ENCODE results near the gene TTC14. TPM values are rescaled to one million over a fixed set of nuclear protein-coding genes. Genes with fewer than 3 reads are reported as not detected.
"Not testable (repeated sequence)": the region's sequence is repeated elsewhere in the genome, so short reads cannot be mapped to it uniquely, and the experiment has no call there.

The TTC14 gene
- total RNA-seq, 6 experiments from 2014 or later: 12.5 to 22.1 (median 20.3) TPM

- Histone ChIP-seq H3K27ac (no peak overlapping the region), H3K36me3 (no peaks in the 10 kb centered on the region), H3K4me1 (no peaks in the 10 kb centered on the region), H3K9me3 (no peaks in the 10 kb centered on the region), H3K27me3 (no peaks in the 10 kb centered on the region), H3K4me3 (no peak overlapping the region)
- ATAC-seq (no peak), DNase-seq (no peak)
- 60% methylated on average over 6 of the region's 6 CpGs for WGBS (ENCODE audit: insufficient coverage, low coverage, low lambda C conversion rate, missing lambda C conversion rate)
- TF ChIP-seq POLR2A (IDR thresholded peaks at IDR 0.05): no peak
- intact Hi-C loops (cut with DNase I): no loop called here
Observed at GRCh38 chr3:180571831-180572598, 29.9 kb upstream of the TTC14 start.

- ATAC-seq (no peak), DNase-seq (no peak)
- 50% methylated on average over 3 of the region's 3 CpGs for WGBS (ENCODE audit: insufficient coverage, low coverage, low lambda C conversion rate, missing lambda C conversion rate)
- no peaks in the 10 kb centered on the region for H3K36me3 ChIP-seq
- TF ChIP-seq POLR2A (IDR thresholded peaks at IDR 0.05) (no peak), CTCF (IDR thresholded peaks at IDR 0.05) (no peak)
- no peaks in the 10 kb centered on the region for H3K9me3 ChIP-seq
- H3K27ac ChIP-seq: no peak overlapping the region
- no peaks in the 10 kb centered on the region for H3K4me1 ChIP-seq
- intact Hi-C loops (cut with DNase I): no loop called here
- H3K27me3 ChIP-seq: no peaks in the 10 kb centered on the region
- H3K4me3 ChIP-seq: no peak overlapping the region
Observed at GRCh38 chr3:180575571-180575970, 26.4 kb upstream of the TTC14 start.

DNA sequence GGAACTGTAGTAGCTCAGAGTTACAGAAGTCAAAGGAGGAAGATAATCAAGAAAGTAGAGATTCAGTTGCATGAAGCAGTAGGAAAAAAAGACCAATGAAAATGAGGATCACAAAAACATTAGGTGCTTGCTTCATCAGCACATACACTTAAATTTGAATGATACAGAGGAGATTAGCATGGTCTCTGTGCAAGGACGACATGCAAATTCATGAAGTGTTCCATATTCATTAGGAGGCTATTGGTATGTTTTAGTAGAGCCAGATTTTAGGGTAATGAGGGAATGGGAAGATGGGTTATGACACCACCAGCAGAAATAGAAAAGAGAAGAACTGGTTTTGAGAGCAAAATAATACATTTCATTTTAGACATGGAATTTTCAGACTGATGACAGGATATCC lies 21.0 kb upstream of the TTC14 start:
- WGBS (ENCODE audit: insufficient coverage, low coverage, low lambda C conversion rate, missing lambda C conversion rate): 33% methylated on average over 1 of the region's 1 CpG
- intact Hi-C loops (cut with DNase I): no loop called here
- no peaks in the 10 kb centered on the region for H3K9me3 ChIP-seq
- DNase-seq (no peak), ATAC-seq (no peak)
- H3K4me1 ChIP-seq: no peaks in the 10 kb centered on the region
- no peak overlapping the region for H3K4me3 ChIP-seq
- no peaks in the 10 kb centered on the region for H3K27me3 ChIP-seq
- no peak for TF ChIP-seq CTCF (IDR thresholded peaks at IDR 0.05)
- no peak for TF ChIP-seq POLR2A (IDR thresholded peaks at IDR 0.05)
- H3K27ac ChIP-seq: no peak overlapping the region
- H3K36me3 ChIP-seq: no peaks in the 10 kb centered on the region

GRCh38 chr3:180590396-180590795 lies 11.6 kb upstream of the TTC14 start:
- Histone ChIP-seq H3K36me3 (no peaks in the 10 kb centered on the region), H3K27me3 (no peaks in the 10 kb centered on the region), H3K4me1 (no peaks in the 10 kb centered on the region), H3K27ac (no peak overlapping the region), H3K9me3 (no peaks in the 10 kb centered on the region), H3K4me3 (no peak overlapping the region)
- DNase-seq (no peak), ATAC-seq (no peak)
- no peak for TF ChIP-seq CTCF (IDR thresholded peaks at IDR 0.05)
- no peak for TF ChIP-seq POLR2A (IDR thresholded peaks at IDR 0.05)
- intact Hi-C loops (cut with DNase I): no loop called here
- no CpG with 5 or more reads among the region's 23 CpGs for WGBS (ENCODE audit: insufficient coverage, low coverage, low lambda C conversion rate, missing lambda C conversion rate)

DNA sequence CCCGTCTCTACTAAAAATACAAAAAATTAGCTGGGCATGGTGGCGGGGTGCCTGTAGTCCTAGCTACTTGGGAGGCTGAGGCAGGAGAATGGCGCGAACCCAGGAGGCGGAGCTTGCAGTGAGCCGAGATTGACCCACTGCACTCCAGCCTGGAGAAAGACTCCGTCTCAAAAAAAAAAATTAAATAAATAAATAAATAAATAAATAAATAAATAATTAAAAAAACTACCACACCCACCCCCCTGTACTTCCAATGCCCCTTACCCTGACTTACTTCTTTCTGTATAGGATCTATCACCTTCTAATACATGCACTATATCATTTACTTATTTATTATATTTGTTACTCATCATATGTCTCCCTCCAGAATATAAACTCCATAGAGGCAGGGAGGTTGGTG lies 8.3 kb upstream of the TTC14 start:
- H3K4me1 ChIP-seq; DNase-seq; H3K36me3 ChIP-seq; ATAC-seq; intact Hi-C loops (cut with DNase I); H3K27me3 ChIP-seq; H3K4me3 ChIP-seq; H3K9me3 ChIP-seq; H3K27ac ChIP-seq: not testable (repeated sequence)
- 86% methylated on average over 4 of the region's 7 CpGs for WGBS (ENCODE audit: insufficient coverage, low coverage, low lambda C conversion rate, missing lambda C conversion rate)
